Heart right ventricle (tissue), 16 donors: ENCODE results near the gene NCKAP5. TPM values are rescaled to one million over a fixed set of nuclear protein-coding genes. Genes with fewer than 3 reads are reported as not detected.

Source experiments
- ATAC-seq, 8 donors: fragments of 200-7000 bp; cut with Tn5 transposase; one replicate each; pipeline ENCODE4 v1.9.1; 2020; ENCODE audit warnings: mild to moderate bottlenecking in 8 of 8, moderate library complexity in 8 of 8, moderate number of reproducible peaks in 1 of 8
- DNase-seq, 2 donors: peaks; one replicate each; pipeline ENCODE4 v3.0.0-alpha.2; 2020
- H3K27ac ChIP-seq, 10 donors: fragments of 200-600 bp; sonication (generic) in 2 of 10; one replicate each; pipeline versions ENCODE4 v1.5.0 to v1.8.0; 2020 to 2022; ENCODE audit warnings: mild to moderate bottlenecking in 3 of 10
- H3K27me3 ChIP-seq, 7 donors: fragments of 200-600 bp; one replicate each; pipeline ENCODE4 v1.8.0; 2021 to 2022; ENCODE audit warnings: mild to moderate bottlenecking in 2 of 7
- H3K36me3 ChIP-seq, 9 donors: fragments of 200-600 bp; sonication (generic) in 1 of 9; one replicate each; pipeline versions ENCODE4 v1.5.0 to v1.8.0; 2020 to 2022; ENCODE audit warnings: mild to moderate bottlenecking in 2 of 9
- H3K4me1 ChIP-seq, 9 donors: fragments of 200-600 bp; sonication (generic) in 1 of 9; one replicate each; pipeline versions ENCODE4 v1.5.0 to v1.8.0; 2020 to 2022; ENCODE audit warnings: mild to moderate bottlenecking in 4 of 9
- H3K4me3 ChIP-seq, 10 donors: fragments of 200-600 bp; sonication (generic) in 2 of 10; one replicate each; pipeline versions ENCODE4 v1.5.0 to v1.8.0; 2020 to 2022; ENCODE audit warnings: mild to moderate bottlenecking in 7 of 10, moderate library complexity in 2 of 10
- H3K9me3 ChIP-seq, 11 donors: fragments of 200-600 bp in 10 of 11; sonication (generic) in 2 of 11; one replicate each; pipeline versions ENCODE4 v1.5.0 to v1.8.0; 2013 to 2022; ENCODE audit warnings: mild to moderate bottlenecking in 2 of 11, control low read depth in 1 of 11, moderate library complexity in 1 of 11
- CTCF ChIP-seq, 9 donors: fragments of 200-600 bp; sonication (generic) in 2 of 9; IDR thresholded peaks; one replicate each; pipeline versions ENCODE4 v1.5.0 to v1.8.0; 2021 to 2022; ENCODE audit warnings: antibody characterized with exemption in 9 of 9, mild to moderate bottlenecking in 5 of 9, moderate library complexity in 1 of 9
- WGBS, 2 donors: extraction: QIAGEN DNeasy Blood & Tissue Kit; methylation state at CpG; one replicate each; pipeline ENCODE4 v1.1.7; 2013; ENCODE audit warnings: inconsistent platforms in 1 of 2; 5-methylcytosine and 5-hydroxymethylcytosine counted together
- intact Hi-C, 10 donors: fragments of 100-400 bp; cut with DNase I; formaldehyde crosslinking; loops; one replicate each; pipeline versions ENCODE4 v1.11.1 to v1.14.2; 2022
- polyA plus RNA-seq, 2 donors: library from polyadenylated mRNA; stranded (reverse); fragments of 200-250 nt; gene quantifications; one replicate each; pipeline ENCODE4 v1.2.3, GENCODE V29; 2013
- total RNA-seq, 10 donors: library from RNA; stranded (reverse); fragmentation: NEBNext Ultra II Directional in 3 of 10; extraction: Animal tissue kit (Norgen Biotek cat#: 25700) in 3 of 10; gene quantifications; one replicate each; pipeline versions ENCODE4 v1.2.1 to v1.2.4, GENCODE V29; 2021 to 2023
- donor health status: Arrhythmogenic right ventricular cardiomyopathy.
- donor health status: ischemic (EF 13 %, LVEDD 7.1; RV severe dilation, severe dysfunction).
- donor health status: healthy with polysubstance abuse.
- donor health status: DM: no; HTN: yes; CAD: no.
- donor health status: DM: no; HTN: no; CAD: no.
- donor health status: ischemic (EF 25% LVEDD 6.9; RV normal size, moderate dysfunction).
- donor health status: ischemic (EF 25% LVEDD 5.7; RV mildly dilated, moderate dysfunction).
- donor health status: healthy.
- donor health status: DM: yes; HTN: yes; CAD: no.
- donor health status: Ischemic cardiomyopathy.
- donor health status: ischemic (EF 35%, LVEDD 5.7; RV mildly dilated, moderate dysfunction).
- donor health status: nonischemic (EF 11% LVEDD 7.7; RV severe dilation, severe dysfunction).
- donor health status: DM: yes; HTN: yes; CAD: no.
- donor health status: PGD.
- donor health status: ischemic (EF 29% LVEDD 5.4; RV normal size, mild dysfunction).
- donor health status: nonischemic (EF 23%, LVEDD 6.1; RV moderate dilation, normal function).

The NCKAP5 gene
- total and polyA plus RNA-seq, 12 donors, result 0.57 to 11.7 (median 6.2) TPM

DNA sequence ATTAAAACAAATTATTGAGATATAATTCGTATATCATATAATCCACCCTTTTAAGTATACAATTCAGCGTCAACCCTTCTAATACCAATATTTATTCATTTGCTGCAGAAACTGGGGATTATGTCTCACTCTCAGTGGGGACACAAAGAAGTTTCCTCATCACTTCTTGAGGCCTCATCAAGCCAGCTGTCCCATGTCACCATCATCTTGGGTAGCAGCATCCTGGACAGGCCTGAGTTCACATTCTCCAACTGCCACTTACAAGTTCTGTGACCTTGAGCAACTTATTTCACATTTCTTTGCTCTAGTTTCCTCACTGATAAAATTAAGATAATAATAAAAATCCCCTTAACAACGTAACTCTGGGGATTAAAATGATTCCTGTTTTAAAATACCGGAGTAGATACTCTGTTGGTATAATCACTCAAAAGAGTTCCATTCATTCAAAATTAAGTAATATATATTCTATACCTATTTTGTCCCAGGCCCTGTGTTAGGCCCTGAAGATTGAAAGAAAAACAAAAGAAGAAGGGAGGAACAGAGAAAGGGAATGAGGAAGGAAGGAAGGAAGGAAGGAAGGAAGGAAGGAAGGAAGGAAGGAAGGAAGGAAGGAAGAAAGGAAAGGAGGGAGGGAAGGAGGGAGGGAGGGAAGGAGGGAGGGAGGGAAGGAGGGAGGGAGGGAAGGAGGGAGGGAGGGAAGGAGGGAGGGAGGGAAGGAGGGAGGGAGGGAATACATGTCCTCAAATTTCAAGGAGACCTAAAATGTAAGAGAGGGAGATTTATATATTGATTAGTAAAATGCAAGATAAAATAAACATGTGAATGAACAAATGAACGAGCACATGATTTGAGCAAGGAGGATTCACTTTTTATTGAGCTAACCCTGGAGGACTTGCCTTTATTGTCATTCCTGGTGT is 42.4 kb downstream of the NCKAP5 start:
- Histone ChIP-seq H3K4me1 (no peaks in the 10 kb centered on the region), H3K27ac (no peak overlapping the region), H3K27me3 (no peaks in the 10 kb centered on the region), H3K9me3 (no peaks in the 10 kb centered on the region), H3K36me3 (no peaks in the 10 kb centered on the region), H3K4me3 (no peak overlapping the region)
- intact Hi-C loops, result no loop called here
- DNase-seq (no peak), ATAC-seq (no peak)
- WGBS, 2 donors, result 83 to 85% methylated on average over 5 of the region's 5 CpGs
- no peak for TF ChIP-seq CTCF (IDR thresholded peaks at IDR 0.05)

- Histone ChIP-seq H3K27ac (no peak overlapping the region), H3K36me3 (no peaks in the 10 kb centered on the region), H3K27me3 (no peaks in the 10 kb centered on the region), H3K4me3 (no peak overlapping the region), H3K4me1 (no peaks in the 10 kb centered on the region), H3K9me3 (no peaks in the 10 kb centered on the region)
- intact Hi-C loops, result no loop called here
- no peak for TF ChIP-seq CTCF (IDR thresholded peaks at IDR 0.05)
- WGBS, 2 donors, result 55 to 74% methylated on average over 2 of the region's 2 CpGs
- ATAC-seq, result no peak
- DNase-seq, result no peak
Observed at GRCh38 chr2:133525090-133525489, 43.2 kb downstream of the NCKAP5 start.

GRCh38 chr2:133523406-133523805 is 44.9 kb downstream of the NCKAP5 start:
- ATAC-seq (no peak), DNase-seq (no peak)
- Histone ChIP-seq H3K27me3 (no peaks in the 10 kb centered on the region), H3K4me1 (no peaks in the 10 kb centered on the region), H3K4me3 (no peak overlapping the region), H3K36me3 (no peaks in the 10 kb centered on the region), H3K9me3 (no peaks in the 10 kb centered on the region), H3K27ac (no peak overlapping the region)
- intact Hi-C loops, result no loop called here
- 74 to 82% methylated on average over 5 of the region's 5 CpGs for WGBS, 2 donors
- no peak for TF ChIP-seq CTCF (IDR thresholded peaks at IDR 0.05)

GRCh38 chr2:133522204-133522603 is 46.1 kb downstream of the NCKAP5 start:
- no peaks in the 10 kb centered on the region for H3K27me3 ChIP-seq
- no peak for TF ChIP-seq CTCF (IDR thresholded peaks at IDR 0.05)
- H3K4me1 ChIP-seq, result no peaks in the 10 kb centered on the region
- no peaks in the 10 kb centered on the region for H3K36me3 ChIP-seq
- no peak overlapping the region for H3K4me3 ChIP-seq
- DNase-seq, result no peak
- WGBS, 2 donors, result 91% methylated on average over 1 of the region's 1 CpG
- intact Hi-C loops, result no loop called here
- H3K9me3 ChIP-seq, result no peaks in the 10 kb centered on the region
- no peak for ATAC-seq
- no peak overlapping the region for H3K27ac ChIP-seq
